GM12878 (cell line): Measurements from ENCODE around the gene TGFBR3.

ENCODE experiments used
- BMI1 ChIP-seq: fragments of 450-650 bp; IDR thresholded peaks from 2 replicates; pipeline ENCODE4 v1.6.1; 2016; ENCODE audit warnings: mild to moderate bottlenecking, moderate library complexity, borderline replicate concordance
- CHD2 ChIP-seq: IDR thresholded peaks from 2 replicates; pipeline ENCODE4 v1.6.1; 2011; ENCODE audit warnings: low read depth, low read length, improper control_type of control experiment, borderline replicate concordance
- EP300 ChIP-seq, 2 experiments: fragments of 150-350 bp in 1 of 2; IDR thresholded peaks; 2 replicates each; pipeline ENCODE4 v1.6.1; 2011 to 2012; ENCODE audit warnings: low read depth in 2 of 2, low read length in 2 of 2, borderline replicate concordance in 1 of 2, improper control_type of control experiment in 1 of 2, inconsistent platforms in 1 of 2; ENCODE audit not compliant: control insufficient read depth in 1 of 2
- FOXM1 ChIP-seq: IDR thresholded peaks from 2 replicates; pipeline ENCODE4 v1.6.1; 2012; ENCODE audit warnings: low read depth, mild to moderate bottlenecking, inconsistent platforms, low read length, moderate library complexity
- NFIC ChIP-seq: IDR thresholded peaks from 2 replicates; pipeline ENCODE4 v1.6.1; 2012; ENCODE audit warnings: low read depth, mild to moderate bottlenecking, inconsistent platforms, low read length, moderate library complexity
- POLR2A ChIP-seq: IDR thresholded peaks from 2 replicates; pipeline ENCODE4 v1.6.1; 2011; ENCODE audit warnings: low read depth, mild to moderate bottlenecking, low read length
- RUNX3 ChIP-seq: IDR thresholded peaks from 2 replicates; pipeline ENCODE4 v1.6.1; 2012; ENCODE audit warnings: low read length, inconsistent platforms
- TF ChIP-seq, protein P1 (sequence below): fragments of 450-650 bp; IDR thresholded peaks from 2 replicates; pipeline ENCODE4 v1.6.1; 2017; ENCODE audit warnings: mild to moderate bottlenecking
- TF ChIP-seq, protein P2 (sequence below): fragments of 450-650 bp; formaldehyde crosslinking; IDR thresholded peaks from 2 replicates; pipeline ENCODE4 v1.5.0; 2022; ENCODE audit warnings: mild to moderate bottlenecking, missing genetic modification characterization

GRCh38 chr1:91749788-91750231 lies 136.1 kb downstream of the TGFBR3 start:
- TF ChIP-seq, protein P1, sequence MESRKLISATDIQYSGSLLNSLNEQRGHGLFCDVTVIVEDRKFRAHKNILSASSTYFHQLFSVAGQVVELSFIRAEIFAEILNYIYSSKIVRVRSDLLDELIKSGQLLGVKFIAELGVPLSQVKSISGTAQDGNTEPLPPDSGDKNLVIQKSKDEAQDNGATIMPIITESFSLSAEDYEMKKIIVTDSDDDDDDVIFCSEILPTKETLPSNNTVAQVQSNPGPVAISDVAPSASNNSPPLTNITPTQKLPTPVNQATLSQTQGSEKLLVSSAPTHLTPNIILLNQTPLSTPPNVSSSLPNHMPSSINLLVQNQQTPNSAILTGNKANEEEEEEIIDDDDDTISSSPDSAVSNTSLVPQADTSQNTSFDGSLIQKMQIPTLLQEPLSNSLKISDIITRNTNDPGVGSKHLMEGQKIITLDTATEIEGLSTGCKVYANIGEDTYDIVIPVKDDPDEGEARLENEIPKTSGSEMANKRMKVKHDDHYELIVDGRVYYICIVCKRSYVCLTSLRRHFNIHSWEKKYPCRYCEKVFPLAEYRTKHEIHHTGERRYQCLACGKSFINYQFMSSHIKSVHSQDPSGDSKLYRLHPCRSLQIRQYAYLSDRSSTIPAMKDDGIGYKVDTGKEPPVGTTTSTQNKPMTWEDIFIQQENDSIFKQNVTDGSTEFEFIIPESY = no peak
- no peak for TF ChIP-seq FOXM1
- TF ChIP-seq, protein P2, sequence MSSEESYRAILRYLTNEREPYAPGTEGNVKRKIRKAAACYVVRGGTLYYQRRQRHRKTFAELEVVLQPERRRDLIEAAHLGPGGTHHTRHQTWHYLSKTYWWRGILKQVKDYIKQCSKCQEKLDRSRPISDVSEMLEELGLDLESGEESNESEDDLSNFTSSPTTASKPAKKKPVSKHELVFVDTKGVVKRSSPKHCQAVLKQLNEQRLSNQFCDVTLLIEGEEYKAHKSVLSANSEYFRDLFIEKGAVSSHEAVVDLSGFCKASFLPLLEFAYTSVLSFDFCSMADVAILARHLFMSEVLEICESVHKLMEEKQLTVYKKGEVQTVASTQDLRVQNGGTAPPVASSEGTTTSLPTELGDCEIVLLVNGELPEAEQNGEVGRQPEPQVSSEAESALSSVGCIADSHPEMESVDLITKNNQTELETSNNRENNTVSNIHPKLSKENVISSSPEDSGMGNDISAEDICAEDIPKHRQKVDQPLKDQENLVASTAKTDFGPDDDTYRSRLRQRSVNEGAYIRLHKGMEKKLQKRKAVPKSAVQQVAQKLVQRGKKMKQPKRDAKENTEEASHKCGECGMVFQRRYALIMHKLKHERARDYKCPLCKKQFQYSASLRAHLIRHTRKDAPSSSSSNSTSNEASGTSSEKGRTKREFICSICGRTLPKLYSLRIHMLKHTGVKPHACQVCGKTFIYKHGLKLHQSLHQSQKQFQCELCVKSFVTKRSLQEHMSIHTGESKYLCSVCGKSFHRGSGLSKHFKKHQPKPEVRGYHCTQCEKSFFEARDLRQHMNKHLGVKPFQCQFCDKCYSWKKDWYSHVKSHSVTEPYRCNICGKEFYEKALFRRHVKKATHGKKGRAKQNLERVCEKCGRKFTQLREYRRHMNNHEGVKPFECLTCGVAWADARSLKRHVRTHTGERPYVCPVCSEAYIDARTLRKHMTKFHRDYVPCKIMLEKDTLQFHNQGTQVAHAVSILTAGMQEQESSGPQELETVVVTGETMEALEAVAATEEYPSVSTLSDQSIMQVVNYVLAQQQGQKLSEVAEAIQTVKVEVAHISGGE (CRISPR knock-in tag) = no peak
- TF ChIP-seq CHD2 = no peak
- no peak for TF ChIP-seq EP300 (IDR thresholded peaks at IDR 0.05; ENCODE audit: borderline replicate concordance in 1 of 2, control insufficient read depth in 1 of 2, low read depth in 2 of 2, low read length in 2 of 2)
- TF ChIP-seq BMI1 = no peak
- TF ChIP-seq RUNX3 = no peak
- TF ChIP-seq POLR2A = no peak
- no peak for TF ChIP-seq NFIC
